T47D (cell line): Measurements from ENCODE around the gene SPA17.

ENCODE experiments used
- DNase-seq, 2 experiments: peaks; one replicate each; pipeline versions ENCODE4 v3.0.0 to v3.0.0-alpha.2; 2011 to 2012; ENCODE audit warnings: low read depth in 1 of 2, low spot score in 1 of 2
- JUND ChIP-seq: IDR thresholded peaks from 2 replicates; pipeline ENCODE4 v1.6.1; 2012; ENCODE audit warnings: low read depth
- in situ Hi-C: cut with HindIII; loops from 2 replicates; pipeline ENCODE4 v1.10.0; 2016; ENCODE audit warnings: low sequenced_read_pairs, low pct_unique_long_range_greater_than_20kb

The SPA17 gene

DNA sequence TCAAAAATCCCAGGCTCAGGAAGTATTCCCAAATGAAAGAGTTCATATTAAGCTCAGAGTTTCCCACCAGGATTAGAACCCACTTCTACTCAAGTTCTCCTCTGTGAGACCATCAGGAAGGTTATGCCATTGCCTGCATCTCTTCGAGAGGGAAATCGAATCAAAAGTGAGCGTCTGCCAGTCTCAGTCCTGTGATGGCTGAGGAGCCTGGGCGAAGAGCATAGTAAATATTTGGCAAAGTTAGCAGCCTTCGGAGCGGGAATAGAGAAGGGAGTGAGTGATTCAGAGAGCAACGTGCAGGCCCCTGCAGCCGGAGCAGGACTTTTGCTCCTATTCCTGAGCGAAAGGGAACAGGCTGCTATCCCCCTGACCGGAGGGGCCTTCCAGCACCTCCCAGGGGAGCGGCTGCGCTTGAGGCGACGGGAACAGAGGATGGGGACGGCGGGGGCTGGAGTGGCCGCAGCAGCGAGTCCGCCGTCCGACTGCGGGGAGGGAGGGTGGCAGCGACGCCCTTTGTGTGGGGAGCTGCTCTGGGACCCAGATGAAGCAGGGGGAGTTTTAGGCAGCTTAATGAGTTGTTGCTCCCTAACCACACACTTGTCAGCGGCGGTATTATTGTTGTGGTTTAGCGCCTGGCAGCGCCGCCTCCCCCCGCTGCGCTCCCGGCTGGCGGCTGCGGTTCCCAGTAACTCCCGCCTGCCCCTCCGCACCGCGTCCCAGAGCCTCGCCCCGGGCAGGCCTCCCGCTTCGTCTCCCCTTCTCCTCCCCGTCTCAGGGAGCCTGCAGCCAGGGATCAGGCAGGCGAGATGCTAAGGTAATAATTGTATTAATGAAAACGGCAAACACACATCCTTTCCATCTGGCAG lies 44.3 kb downstream of the SPA17 start:
- peak; percentile 38 to 66 for DNase-seq
- in situ Hi-C loops: no loop called here
- TF ChIP-seq JUND: no peak

DNA sequence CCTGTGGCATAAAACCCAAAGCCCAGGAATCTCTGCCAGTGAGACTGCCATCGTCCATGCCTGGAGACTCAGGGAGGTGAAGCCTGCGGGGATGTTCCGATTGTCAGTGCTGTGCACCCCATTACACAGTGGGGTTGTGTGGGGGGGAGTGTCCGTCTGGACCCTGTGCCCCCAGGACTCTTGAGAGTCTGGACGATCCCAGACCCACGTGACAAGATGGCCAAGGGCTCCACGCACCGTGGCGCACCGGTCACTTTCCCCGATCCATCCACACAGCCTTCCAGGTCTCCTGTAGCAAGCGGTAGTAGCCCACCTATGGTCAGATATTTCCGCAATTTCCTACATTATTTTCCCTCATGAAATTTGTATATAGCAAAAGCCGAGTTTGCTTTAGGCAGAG lies 45.1 kb downstream of the SPA17 start:
- in situ Hi-C loops: no loop called here

DNA sequence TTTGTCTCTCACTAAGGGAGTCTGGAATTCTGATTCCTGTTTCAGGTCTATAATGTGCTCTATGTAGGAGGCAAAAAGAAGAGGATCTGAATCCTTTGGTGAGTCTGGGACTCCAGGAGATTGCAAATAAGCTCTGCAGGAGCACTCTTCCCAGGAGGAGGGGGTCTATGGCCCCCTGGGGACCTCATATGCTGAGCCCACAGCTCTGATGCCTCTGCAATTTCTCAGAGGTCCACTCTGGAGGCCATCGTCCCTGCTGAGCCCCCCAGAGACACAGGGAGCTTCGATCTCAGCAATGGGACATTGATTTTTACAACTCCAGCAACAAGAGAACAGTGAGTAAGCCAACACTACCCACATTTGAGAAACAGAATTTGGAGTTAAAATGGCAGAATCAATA lies 45.8 kb downstream of the SPA17 start:
- no peak for DNase-seq
- TF ChIP-seq JUND: no peak
- in situ Hi-C loops: no loop called here

More for the DNA sequence above, 45.1 kb downstream of the SPA17 start:
- DNase-seq: no peak
- TF ChIP-seq JUND: no peak

DNA sequence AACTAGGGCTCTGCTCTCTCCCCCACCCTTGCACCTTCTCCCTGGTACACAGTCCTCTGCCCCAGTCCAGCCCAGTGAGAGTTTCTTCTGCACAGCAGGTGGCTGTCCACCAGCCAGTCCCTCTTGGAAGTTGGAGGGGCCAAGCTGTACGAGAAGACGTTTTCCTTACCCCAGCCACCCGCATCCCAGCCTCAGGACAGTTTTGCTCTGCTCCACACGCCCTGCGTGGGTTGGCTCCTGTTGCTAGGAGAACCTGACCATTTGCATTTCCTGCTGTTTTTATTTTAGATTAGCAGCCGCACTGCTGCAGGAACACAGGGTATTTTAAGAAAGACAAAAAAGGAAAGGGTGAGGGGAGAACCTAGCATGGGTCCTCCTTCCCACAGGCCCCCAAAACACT lies 48.5 kb downstream of the SPA17 start:
- no peak for DNase-seq
- no peak for TF ChIP-seq JUND
- in situ Hi-C loops: no loop called here

DNA sequence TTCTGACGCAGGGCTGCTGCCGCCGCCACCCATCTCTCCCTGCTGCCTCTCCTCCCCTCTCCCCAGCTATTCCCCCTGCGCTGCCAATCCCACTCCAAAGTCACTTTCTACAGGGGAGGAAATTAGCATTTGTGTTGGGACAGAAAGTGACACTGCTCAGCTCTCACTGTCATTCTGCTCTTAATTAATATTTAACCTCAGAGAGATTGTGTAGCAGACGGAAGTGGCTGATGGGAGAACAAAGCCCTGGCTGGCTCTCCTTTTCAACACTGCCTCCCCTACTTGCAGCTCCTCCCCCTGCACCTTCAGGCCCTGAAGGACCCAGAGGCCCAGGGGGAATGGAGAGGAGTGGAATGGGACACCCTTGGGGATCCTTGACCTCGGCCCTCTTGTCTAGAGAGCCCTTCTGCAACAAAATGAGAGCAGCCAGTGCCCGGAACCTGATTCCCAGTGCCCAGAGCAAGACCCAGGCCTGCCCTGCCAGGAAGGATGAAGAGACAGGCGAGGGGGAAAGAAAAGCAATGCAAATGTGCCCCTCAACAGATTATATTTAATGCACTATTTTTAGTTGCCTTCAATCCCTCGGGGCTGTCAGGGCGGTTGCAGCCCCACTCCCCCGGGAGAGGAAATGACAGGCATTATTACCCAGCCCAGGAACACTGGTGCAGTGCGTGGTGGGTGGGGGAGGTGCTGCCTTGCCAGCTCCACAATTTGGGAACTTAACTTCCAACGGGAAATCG lies 51.4 kb downstream of the SPA17 start:
- in situ Hi-C loops: no loop called here

DNA sequence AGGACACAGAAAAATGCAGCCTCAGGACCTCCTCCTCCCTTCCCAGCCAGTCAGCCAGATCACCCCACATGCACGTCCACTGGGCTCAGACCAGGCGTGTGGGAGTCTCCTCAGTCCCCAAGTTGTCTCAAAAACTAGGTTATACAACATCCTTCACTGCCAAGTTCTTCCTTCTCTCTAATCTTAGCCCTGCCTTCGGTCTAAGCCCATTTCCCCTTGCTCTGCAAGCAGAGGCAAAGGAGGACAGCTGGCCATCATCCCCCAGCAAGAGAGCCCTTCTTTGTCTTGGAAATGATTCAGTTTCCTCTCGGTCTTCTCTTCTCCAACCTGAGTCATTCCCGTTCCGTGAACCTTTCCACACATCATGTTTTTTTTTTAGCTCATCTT lies 52.0 kb downstream of the SPA17 start:
- DNase-seq: no peak
- in situ Hi-C loops: no loop called here
- TF ChIP-seq JUND: no peak

More for the DNA sequence above, 51.4 kb downstream of the SPA17 start:
- no peak for TF ChIP-seq JUND
- DNase-seq: no peak

DNA sequence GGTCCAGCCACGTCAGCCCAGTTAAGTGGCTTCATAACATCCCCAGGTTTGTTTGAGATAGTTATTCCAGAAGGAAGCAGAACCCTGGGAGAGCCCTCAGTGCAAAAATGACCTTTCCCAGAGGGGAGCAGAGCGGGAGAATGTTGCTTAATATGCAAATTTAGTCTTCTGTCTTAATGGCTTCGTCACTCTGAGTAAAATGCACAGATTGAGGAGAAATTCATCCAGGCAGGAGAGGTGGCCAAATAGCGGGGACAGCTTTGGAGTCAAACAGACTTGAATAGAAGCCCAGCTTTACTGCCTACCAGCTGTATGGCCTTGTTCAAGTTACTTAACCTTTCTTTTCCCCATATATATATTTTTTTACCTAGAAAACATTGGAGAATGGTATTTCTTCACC lies 53.8 kb downstream of the SPA17 start:
- TF ChIP-seq JUND: no peak
- no peak for DNase-seq
- in situ Hi-C loops: no loop called here

DNA sequence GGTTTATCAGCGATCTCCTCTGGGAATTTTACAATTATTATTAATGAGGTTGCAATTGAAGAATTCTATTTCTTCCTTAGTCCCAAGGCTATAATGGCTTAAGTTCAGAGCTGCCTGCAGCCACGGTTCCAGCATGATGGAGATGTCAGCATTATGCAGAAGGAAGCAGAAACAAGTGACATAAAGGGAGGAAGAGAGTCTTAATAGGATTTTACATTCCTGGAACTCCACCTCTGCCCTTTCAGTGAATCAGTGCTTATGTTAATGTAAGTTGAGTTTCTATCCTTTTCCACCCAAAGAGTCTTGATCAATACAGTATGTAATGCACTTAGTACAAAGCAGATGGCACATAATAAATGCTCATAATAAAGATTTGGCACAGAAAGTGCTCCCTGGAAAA lies 54.4 kb downstream of the SPA17 start:
- TF ChIP-seq JUND: no peak
- DNase-seq: no peak
- in situ Hi-C loops: no loop called here

DNA sequence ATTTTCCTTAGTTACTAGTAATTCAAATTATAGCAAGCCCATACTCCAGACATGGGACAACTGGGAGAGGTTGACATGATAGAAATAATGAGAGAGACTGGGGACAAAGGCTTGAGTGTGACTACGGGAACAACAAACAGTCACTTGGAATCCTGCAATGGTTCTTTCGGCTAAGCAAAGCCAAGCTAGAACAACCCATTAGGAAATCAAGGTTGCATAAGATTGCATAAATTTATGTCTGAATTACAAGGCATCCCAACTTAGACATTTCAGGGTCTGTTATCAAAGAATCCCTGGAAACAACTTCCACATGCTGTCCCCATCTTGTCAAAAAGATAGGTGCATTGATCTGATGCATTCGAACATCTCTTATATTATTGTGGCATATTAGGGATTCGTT lies 55.9 kb downstream of the SPA17 start:
- no peak for DNase-seq
- no peak for TF ChIP-seq JUND
- in situ Hi-C loops: no loop called here

DNA sequence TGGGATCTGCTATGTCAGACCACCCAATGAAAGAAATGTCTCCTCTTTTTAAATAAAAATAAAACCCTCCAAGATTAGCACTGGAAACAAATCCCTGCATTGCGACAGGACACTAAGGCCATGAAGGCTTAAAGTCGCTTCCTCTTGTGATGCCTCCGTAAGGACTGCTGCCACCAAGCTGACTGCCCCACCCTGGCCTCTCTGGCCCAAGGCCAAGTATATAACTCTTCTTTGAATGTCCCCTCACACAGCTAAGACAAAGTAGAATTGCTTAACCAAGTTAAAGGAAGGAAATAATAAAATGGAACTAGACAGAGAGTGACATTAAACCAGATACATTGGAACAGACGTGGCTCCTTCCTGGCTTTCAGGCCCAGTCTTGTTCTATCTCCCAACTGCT lies 58.5 kb downstream of the SPA17 start:
- in situ Hi-C loops: no loop called here
- TF ChIP-seq JUND: no peak
- DNase-seq: no peak

DNA sequence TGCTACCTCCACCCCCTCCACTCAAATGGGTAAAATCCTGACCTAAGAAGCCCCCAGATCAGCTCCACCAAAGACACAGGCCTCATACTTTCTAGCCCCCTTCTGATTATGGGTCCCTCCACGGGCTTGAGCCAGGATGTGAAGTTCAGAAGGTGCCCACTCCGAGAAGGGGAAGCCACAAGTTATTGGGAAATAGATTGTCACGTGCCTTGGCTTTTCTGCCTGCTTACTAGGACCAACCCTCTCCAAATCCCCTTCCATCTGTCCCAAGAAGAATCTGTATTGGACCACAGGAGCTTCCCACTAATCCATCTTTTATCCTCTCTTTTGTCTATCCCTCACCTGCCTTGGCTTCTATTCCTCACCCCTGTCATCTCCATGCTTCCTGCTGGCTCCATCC lies 63.0 kb downstream of the SPA17 start:
- DNase-seq: no peak
- in situ Hi-C loops: no loop called here

DNA sequence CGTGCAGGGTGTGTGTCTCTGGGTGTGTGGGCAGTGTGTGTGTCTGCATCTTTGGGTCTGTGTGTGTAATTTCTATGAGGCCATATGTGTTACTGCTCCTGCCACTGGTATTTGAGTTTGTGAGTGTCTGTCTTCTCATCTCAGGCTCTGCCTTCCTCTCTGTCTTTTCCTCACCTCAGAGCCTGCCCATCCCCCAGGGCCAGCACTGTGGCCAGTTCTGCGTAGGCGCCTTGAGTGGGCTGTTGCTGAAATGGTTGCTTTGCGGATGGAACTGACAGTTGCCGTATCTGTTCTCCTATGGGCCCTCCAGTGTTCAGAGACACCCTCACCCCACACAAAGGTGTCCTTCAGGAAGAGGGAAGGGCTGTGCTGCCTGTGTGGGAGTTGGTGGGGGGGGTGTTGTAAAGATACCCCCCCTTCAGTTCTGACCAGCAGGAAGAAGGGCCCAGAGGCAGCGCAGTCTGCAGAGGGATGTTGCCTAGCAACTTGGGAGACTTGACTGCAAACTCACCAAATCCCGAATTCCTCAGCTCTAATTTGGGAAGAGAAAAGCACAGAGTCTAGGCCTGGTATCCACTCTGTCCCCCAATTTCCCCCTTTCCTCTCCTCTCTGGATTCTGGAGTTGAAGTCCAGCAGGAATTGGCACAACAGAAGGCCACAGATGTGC lies 64.1 kb downstream of the SPA17 start:
- no peak for DNase-seq
- no peak for TF ChIP-seq JUND
- in situ Hi-C loops: no loop called here

More for the DNA sequence above, 63.0 kb downstream of the SPA17 start:
- no peak for TF ChIP-seq JUND
